Omental fat pad (tissue), 4 donors: ENCODE measurements around the gene SDCBP2. TPM values are rescaled to one million over a fixed set of nuclear protein-coding genes. Genes with fewer than 3 reads are reported as not detected.

Experiments
- ATAC-seq: fragments of 150-250 bp; one replicate; pipeline ENCODE4 v1.9.1; 2016; ENCODE audit warnings: mild to moderate bottlenecking, moderate library complexity; ENCODE audit not compliant: low FRiP score
- DNase-seq: peaks from one replicate; pipeline ENCODE4 v3.0.0-alpha.2; 2019; ENCODE audit warnings: low spot score
- total RNA-seq, 4 donors: library from RNA; depleted of rRNA; stranded (reverse); fragments of >200 nt; gene quantifications; one replicate each; pipeline ENCODE4 v1.1.0, GENCODE V29; 2016
- TF ChIP-seq, protein P1 (sequence below), 3 donors: fragments of 450-650 bp; IDR thresholded peaks; one replicate each; pipeline ENCODE4 v1.5.1; 2016 to 2017; ENCODE audit warnings: antibody characterized with exemption in 3 of 3, mild to moderate bottlenecking in 3 of 3, moderate library complexity in 2 of 3

The SDCBP2 gene
- total RNA-seq, 4 donors from 2014 or later: 7.7 to 18.0 (median 9.8) TPM

DNA sequence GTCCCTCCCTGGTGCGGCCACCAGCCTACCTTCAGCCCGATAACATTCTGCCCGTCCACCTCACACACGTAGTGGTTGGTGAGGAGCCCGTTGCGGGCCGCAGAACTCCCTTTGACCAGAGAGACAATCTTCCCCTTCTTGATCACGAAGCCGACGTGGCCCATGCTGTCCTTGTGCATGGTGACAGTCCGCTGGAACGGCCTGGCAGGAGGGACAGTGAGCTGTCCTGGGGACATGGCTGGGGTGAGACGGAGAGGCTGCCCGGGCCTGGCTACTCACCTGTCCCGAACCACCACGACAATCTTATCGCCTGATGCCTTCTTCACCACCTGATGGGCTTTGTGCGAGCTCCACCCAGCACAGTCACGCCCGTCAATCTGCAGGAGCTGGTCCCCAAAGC is 16.6 kb downstream of the SDCBP2 start:
- no peak for DNase-seq
- TF ChIP-seq, protein P1, sequence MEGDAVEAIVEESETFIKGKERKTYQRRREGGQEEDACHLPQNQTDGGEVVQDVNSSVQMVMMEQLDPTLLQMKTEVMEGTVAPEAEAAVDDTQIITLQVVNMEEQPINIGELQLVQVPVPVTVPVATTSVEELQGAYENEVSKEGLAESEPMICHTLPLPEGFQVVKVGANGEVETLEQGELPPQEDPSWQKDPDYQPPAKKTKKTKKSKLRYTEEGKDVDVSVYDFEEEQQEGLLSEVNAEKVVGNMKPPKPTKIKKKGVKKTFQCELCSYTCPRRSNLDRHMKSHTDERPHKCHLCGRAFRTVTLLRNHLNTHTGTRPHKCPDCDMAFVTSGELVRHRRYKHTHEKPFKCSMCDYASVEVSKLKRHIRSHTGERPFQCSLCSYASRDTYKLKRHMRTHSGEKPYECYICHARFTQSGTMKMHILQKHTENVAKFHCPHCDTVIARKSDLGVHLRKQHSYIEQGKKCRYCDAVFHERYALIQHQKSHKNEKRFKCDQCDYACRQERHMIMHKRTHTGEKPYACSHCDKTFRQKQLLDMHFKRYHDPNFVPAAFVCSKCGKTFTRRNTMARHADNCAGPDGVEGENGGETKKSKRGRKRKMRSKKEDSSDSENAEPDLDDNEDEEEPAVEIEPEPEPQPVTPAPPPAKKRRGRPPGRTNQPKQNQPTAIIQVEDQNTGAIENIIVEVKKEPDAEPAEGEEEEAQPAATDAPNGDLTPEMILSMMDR (IDR thresholded peaks at IDR 0.05): no peak
- no peak for ATAC-seq

DNA sequence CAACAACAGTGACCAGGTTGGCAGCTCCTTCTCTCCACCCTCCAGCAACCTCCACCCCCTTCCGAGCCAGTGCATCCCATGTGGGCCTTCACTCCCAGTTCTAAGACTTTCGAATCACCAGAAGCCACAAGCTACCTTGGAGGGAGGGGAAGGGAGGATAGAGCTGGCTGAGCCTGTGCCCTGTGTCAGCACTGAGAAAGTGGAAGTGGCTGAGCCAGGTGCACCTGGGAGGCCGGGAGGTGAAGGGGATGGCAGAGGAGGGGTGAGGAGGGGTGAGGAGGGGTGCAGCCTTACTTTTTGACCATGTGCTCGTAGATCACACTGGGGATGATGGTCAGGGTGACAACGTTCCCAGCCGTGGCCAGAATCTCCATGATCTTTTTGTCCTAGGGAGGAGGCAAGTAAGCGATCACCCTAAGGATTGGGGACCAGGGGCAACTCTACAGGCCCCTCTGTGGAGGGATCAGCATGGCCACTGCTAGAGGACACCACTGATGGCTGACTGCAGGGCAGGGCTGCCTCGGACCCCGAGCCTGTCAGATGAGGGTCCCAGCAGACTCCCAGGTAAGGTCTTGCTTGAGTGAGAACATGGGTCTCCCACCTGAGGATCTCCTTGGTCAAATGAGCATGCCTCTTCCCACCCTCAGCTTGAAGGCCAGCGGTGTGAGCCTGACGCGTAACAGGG is 18.3 kb downstream of the SDCBP2 start:
- no peak for ATAC-seq
- TF ChIP-seq, protein P1 (IDR thresholded peaks at IDR 0.05): no peak
- no peak for DNase-seq

DNA sequence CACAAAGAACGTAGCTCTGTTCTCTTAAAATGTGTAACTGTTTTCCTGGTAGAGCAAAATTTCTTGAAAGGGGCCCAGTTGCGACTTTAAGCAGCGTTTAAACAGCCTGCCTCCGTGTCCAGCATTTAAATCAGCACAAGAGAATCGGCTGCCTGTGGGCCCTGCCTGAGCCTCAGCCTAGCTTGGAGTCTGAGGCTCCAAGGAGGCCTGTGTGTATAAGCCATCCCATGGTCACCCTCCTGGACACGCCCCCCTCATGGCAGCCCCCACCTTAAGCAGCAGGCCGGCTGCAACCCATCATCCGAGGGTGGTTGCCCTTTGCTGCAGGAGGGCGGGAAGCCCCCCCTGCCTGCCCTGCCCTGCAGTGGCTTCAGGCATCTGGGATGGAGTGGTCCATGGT is 18.9 kb downstream of the SDCBP2 start:
- TF ChIP-seq, protein P1 (IDR thresholded peaks at IDR 0.05): no peak
- no peak for ATAC-seq
- no peak for DNase-seq

DNA sequence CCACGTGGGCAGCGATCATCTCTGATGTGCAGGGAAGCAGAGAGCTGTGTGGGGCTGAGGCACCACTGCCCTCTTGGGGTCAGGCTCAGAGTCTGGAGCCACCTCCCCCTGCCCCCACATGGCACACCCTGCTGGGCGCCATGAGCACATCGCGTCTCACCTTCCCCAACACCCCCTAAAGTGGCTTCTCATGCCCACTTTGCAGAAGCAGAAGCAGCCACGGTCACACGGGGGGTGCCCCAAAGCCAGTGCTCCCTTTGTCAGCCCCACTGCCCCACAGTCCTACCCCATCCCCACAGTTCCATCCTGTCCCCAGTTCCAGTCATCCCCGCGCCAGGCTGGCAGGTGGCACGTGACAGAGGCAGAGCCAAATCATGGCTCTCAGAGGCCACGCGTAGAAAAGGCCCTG is 19.5 kb downstream of the SDCBP2 start:
- DNase-seq (no peak), ATAC-seq (no peak)
- TF ChIP-seq, protein P1 (IDR thresholded peaks at IDR 0.05): no peak

DNA sequence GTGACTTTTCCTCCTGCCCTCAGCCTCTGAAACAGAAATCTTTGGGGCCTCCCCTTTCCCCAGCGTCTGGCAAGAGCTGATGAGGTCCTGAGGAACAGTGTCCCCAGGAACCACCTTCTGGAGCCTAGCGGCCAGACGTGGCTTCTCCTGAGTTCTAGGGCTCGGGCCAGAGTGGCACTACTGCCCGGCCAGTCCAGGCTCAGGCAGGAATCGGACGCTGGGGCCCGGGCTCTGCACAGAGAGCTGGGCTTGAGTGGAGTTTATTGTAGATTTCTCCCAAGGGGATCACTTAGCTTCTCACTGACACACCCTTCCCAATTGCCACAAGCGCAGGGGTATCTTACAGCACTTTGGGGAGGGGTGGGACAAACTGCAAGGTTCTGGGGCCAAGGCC is 20.2 kb downstream of the SDCBP2 start:
- TF ChIP-seq, protein P1 (IDR thresholded peaks at IDR 0.05): no peak
- ATAC-seq (no peak), DNase-seq (no peak)

DNA sequence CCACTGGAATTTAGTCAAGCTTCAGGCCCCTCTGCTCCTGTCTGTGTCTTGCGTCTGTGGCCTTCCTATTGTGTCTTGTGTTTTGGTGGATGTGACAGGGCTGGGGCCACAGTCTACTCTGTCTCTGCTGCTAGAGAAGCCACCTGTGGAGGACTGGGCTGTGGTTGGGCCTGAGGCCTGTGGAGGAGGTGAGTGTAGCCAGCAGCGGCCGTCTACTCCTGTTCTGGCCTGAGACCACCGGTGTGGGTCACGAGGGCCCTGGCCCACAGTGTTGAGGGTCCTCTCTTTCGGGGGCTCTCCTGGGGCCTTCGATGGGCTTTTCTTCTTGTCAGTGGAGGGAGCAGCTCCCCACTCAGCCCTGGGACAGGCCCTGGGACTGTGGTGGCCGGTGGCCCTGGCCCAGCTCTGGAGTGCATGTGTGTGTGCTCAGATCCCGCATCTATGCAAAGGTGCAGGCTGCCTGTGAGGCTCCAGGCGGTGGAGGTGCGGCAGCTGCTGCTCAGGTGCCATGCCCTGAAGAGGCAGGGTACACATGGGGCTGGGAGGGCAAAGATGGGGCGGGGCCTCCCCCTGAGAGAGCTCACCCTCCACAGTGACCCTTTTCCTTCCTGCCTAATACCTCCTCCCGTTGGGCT is 20.8 kb downstream of the SDCBP2 start:
- DNase-seq: no peak
- TF ChIP-seq, protein P1 (IDR thresholded peaks at IDR 0.05): no peak
- ATAC-seq: no peak

DNA sequence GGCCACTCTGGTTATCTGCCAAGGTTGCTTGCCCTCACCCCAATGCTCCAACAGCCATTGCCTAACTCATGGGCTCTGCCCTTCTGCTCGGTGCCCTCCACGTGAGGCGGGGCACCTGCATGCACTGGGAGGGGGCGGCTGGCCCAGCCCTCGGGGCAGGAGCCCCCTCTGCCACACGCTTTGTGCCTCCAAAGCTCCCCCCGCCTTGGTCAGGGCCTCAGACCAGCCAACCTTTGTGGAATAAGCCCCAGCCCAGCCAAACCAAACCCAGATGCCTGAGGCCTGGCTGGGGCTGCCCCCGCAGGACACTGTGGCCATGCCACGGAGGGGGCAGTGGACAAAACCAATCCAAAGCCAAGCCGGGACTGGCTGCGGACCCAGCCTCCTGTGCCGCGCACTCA is 21.4 kb downstream of the SDCBP2 start:
- no peak for DNase-seq
- ATAC-seq: no peak
- TF ChIP-seq, protein P1 (IDR thresholded peaks at IDR 0.05): no peak
